NCI-H1417 (cell line): ENCODE data around the gene ALDH1B1.
A peak's percentile ranks its signal among the peaks of the same experiment; 100 is the strongest.
"Not testable (repeated sequence)": the region's sequence is repeated elsewhere in the genome, so short reads cannot be mapped to it uniquely, and the experiment has no call there.

Experiments
- DNase-seq, 3 experiments: peaks; one replicate each; lab custom pipeline; 2025; lab: John Stamatoyannopoulos, UW

ALDH1B1 gene

DNA sequence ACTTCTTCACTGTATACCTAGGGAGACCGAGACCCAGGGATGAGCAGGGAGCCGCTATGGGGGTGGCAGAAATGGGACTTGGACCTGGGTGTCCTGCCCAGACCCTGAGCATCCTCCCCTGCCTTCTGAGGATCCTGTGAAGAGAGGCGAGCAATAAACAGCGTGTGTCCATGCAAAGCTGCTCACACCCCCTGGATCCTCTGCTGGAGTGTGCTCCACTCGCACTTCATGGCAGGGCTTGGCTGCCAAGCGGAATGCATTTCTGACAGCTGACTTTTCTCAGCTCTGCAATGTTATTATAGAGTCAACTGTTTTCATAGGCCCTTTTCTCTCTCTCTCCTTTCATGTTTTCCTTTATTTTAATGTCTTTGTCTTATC, 31.0 kb upstream of the ALDH1B1 start:
- peak in 2 of 3 experiments; percentile 26 to 39 for DNase-seq

DNA sequence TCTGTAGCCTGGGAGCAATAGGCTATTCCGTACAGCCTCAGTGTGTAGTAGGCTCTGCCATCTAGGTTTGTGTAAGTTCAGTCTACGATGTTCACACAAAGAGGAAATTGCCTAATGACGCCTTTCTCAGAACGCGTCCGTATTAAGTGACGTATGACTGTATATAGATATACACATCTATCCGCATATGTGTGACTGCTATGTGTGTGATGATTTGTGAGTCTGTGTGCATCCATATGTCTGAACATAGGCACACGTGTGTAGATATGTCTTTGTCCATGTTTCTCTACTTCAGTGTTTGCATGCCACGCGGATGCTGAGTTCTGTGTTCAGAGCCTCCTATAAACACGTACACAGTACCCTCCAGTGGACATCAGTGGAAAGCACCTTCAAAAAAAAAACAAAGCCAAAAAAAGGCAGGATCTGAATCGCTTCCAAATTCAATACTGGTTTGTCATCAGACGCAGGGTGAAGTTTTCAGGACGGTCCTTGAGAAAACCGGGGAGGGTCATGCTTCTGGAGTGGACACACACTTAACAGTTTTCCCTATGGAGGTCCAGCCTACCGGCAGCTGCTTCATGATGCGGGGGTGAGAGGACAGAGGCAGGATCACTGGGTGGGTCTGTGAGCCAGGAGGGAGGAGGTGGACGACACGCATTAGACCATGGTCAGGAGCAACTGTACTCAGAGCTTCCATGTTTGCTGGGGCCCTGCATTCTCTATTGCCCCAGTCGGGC, 29.5 kb upstream of the ALDH1B1 start:
- peak; percentile 41 to 78 (median 53) for DNase-seq

DNA sequence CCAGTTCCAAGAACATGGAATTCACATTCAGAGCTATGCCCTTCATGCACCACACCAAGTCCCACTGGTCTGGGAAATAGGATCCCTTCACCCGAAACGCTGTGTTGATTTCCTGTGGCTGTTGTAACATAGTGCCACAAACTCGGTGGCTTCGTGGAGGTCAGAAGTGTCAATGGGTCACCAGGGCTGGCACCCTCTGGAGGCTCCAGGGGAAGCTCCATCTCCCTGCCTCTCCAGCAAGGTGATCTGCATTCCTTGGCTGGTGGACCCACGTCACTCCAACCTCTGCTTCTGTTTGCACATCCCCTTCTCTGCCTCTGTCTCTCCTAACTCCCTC, 28.9 kb upstream of the ALDH1B1 start:
- DNase-seq, result no peak

DNA sequence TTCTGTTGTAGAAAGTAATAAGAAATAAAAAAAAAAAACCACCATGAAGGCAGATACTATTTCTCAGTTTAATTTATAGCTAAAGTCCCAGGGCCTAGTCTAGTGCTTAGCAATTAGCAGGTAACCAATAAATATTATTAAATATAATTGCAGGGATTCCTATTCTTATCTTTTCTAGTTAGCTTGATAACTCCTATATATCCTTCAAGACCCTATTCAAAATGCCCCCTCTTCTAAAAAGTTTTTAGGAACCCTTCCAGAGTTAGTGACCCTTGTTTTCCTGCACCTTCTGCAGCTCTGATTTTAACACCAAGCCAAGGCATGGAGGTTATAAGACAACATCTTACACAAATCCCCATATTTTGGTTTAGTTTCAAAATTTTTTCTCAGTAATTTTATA, 24.6 kb upstream of the ALDH1B1 start:
- DNase-seq, result no peak

DNA sequence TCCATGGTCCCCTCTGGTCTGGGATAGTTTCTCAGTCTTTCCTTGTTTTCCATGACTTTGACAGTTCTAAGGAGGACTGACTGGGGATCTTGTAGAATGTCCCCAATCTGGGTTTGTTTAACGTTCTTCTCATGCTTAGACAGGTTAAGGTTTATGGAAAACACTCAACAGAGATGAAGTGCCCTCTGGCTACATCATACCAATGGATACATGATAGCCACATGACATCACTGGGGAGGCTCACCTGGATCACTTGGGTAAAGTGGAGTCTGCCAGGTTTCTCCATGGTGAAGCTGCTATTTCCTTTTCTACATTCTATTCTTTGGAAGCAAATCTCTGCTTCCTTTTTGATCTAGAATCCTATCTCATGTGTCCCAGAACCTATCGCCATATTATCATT, 23.8 kb upstream of the ALDH1B1 start:
- DNase-seq, result peak in 2 of 3 experiments; percentile 1 to 12

DNA sequence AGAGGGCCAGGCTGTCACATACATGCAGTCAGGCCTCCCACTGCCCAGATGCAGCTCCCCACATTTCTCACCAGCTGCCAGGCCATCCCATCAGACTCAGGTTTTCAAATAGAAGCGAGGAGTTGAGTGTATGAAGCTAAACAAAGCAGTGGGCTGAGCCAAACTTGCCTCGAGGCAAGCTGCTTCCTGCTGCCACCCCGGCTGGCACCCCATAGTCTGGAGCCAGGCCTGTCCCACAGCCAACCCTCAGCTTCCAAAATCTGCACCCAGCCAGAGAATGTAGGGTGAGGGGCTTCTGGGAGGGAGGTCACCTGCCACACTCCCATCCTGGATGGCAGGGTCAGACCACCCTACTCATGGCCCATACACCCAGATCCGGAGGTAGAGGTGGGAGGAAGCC, 22.3 kb upstream of the ALDH1B1 start:
- no peak for DNase-seq

DNA sequence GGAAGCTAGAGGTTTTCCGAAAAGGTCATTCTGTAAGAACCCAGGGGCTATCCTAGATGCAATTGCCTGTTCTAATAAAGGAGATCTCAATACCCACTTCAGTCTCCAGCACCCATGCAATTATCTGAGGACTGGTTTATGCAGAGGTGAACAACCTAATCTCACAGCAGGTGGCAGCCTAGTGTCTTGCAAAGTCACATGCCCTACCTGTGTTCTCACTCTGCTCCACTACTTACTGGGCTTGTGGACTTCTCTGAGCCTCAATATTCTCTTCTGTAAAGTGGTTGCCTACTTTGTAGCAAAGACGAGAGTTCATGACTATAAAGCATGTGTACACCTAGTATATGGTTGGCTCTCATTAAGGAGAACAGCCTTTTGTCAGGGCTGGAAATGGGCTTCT, 21.0 kb upstream of the ALDH1B1 start:
- DNase-seq, result peak; percentile 17 to 79 (median 37)

DNA sequence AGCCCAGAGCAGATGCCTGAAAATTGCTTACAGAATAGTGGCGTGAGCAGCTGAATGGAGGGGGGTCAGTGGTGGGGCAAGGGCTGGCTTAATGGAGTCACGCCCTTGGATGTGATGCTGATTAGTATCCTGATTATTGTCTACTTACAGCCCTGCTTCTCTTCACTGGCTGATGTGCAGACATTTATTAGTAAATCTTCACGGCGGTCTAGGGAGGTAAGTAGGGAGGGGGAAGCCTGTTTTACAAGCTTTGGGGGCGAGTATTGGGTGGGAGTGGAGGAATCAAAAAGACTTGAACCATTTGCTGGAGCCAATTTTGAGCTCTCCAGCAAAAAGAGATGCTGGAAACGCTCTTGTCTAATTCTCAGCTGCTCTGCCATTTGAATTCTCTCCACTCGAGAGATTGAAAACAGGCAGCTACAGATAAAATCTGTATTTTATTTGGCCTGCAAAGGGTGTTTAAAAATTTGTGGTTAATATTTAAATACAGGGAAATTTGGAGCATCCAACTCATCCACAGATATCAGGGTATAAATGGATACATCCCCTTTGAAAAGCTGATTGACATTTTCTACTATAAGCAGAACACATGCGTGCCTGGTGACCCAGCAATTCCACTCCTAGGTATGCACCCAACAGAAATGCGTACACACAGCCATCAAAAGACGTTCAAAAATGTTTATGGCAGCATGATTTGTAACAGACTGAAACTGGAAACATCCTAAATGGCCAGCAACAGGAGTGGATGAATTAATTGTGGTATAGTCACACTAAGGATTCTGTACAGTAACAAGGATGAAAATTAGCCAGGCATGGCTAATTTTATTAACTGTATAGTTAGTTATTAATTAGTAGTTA, 19.5 kb upstream of the ALDH1B1 start:
- DNase-seq, result no peak

DNA sequence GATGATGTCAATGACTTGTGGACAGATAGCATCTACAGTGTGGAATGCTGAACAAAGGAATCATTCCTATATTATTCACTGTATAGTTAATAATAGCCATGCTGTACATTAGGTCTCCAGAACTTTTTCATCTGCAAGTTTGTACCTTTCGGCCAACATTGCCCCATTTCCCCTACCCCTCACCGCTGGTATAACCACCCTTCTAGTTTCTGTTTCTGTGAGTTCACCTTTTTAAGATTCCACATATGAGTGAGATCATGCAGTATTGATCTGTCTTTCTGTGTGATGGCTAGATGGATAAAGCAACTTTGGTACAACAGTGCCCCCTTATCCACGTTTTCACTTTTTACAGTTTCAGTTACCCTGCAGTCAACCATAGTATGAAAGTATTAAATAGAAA, 18.8 kb upstream of the ALDH1B1 start:
- DNase-seq, result no peak

DNA sequence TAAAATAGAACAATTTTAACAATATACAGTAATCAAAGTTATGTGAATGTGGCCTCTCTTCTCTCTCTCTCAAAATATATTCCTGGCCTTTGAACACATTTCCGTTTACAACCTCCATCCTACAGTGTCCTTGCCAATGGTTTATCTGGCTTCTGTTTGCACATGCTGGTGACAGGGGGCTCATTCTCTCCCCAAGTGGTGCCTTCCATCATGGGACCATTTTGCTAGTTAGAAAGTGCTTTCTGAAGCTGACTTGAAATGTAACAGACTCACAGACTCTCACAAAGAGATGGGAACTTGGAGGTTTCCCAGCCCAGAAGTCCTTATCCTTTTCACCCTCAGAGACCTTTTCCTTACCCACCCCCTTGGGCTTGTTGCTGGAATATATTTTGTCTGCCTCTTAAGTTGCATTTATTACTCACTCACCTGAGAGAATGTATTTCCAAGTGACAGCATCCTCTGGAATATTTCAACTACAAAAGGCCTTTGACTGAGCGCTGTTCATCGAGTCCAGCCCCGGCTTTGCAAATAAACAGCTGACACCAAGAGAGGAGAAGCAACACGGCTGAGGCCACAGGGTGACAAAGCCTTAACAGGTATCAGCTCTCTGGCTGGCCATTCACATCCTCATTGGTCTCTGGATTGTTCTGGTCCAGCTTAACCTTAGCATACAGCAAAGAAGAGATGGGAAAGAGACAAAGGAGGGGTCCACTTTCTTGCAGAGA, 17.5 kb upstream of the ALDH1B1 start:
- DNase-seq, result no peak

DNA sequence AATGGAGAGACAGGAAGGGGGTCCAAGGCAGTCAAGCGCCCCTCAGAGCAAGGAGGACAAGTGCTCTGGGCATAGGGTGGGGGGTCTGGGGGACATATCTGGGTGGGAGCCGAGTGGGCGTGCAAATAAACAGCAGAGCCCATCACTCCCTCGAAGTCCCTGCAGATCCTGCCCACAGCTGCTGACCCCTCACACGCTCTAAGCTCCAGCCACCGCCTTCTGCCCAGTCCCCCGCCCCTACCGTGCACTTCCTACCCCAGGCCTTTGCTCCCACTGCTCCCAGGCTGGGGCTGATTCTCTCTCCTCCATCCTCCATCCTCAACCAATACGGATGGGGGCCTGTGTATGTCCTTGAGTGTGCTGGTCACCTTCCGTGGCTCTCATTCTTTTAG, 16.9 kb upstream of the ALDH1B1 start:
- DNase-seq, result no peak

DNA sequence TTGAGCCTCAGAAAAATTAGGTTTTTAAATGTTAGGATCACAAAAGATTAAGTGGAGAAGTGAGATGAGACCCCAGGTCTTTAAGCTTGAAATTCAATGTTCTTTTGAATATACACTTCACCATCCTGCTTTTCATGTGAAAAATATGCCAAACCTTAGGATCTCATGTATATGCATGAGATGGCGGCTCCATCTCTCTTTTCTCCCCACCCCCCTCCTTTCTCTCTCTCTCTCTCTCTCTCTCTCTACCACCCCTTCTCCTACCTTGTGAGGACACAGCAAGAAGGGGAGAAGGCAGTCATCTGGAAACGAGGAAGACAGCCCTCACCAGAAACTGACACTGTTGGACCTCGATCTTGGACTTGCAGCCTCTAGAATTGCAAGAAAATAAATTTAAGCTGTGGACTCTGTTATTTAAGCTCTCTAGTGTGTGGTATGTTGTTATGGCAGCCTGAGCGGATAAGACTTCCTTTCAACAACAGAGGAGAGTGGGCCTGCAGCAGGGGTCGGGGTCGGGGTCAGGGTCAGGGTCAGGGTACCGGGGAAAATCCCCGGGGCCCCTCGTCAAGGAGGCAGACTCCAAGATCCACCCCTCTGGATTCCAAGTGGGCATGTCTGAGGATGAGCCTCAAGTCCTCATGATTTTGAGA, 16.4 kb upstream of the ALDH1B1 start:
- DNase-seq, result no peak

DNA sequence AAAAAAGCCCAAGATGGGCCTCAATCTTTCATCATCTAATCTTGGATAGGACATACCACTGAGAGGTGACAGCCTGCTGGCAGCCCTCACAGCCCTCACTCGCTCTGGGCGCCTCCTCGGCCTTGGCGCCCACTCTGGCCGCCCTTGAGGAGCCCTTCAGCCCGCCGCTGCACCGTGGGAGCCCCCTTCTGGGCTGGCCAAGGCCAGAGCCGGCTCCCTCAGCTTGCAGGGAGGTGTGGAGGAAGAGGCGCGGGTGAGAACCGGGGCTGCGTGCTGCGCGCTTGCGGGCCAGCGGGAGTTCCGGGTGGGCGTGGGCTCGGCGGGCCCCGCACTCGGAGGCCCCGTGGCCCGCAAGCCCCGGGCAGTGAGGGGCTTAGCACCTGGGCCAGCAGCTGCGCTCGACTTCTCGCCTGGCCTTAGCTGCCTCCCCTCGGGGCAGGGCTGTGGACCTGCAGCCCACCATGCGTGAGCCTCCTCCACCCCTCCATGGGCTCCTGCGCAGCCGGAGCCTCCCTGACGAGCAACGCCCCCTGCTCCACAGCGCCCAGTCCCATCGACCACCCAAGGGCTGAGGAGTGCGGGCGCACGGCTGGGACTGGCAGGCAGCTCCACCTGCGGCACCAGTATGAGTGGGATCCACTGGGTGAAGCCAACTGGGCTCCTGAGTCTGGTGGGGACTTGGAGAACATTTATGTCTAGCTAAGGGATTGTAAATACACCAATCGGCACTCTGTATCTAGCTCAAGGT, 15.0 kb upstream of the ALDH1B1 start:
- not testable (repeated sequence) for DNase-seq

DNA sequence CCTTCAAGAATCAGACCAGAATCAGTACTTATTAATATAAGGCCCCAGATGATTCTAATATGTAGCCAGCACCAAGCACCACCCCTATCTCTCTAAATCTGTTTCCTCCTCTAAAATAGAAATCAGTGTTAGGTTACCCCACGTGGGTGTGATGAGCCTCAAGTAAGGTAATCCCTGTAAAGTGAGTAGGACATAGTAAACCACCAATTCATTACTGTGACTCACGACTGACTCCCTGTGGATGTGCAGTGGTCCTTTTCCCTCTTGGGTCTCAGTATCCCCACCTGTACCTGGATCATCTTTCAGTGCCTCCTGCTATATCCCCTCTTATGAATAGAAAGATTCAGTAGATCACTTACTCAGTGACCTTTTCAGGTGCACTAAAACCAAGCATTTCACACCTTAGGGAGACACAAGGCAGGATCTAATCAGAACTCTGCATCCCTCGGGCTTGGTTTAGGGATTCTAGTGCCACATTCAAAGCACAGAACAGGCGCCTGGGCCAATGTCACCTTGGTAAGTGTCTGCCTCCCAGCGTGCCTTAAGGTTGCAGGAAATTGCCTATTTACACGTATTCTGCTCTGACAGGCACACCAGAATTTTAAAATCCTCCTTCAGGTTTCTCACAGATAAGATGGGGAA, 12.2 kb upstream of the ALDH1B1 start:
- peak in 1 of 3 experiments; percentile 8 for DNase-seq

DNA sequence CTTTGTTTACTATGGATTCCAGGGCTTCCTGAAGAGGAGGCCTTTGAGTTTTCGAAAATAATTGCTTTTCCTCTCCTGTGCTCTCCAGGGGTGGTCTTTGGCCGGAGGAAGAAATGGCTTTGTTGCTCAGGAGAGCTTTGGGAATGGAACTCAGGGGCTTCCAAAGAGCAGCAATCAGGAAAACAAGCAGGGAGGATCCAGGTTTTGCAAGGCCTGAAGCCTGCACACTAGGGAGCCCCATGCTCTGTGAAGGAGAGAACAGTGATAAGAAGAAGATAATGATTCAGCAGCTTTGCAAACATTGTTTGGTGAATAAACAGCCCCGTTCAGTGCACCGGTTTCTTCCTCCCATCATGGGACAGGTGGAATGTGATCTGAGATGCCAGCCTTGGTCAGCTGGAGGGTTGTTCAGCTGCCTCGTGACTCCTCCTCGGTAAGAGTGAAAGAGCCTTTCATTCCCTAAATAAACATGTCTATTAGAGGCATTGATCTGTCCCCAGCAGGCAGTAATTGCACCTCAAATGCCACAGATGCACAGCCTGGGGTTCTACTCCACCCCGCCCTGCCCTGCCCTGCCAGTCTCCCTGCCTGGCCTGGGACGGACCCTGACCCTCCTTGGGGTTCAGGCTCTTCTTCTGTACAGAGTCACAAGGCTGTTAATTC, 11.5 kb upstream of the ALDH1B1 start:
- DNase-seq, result peak; percentile 30 to 91 (median 63)

DNA sequence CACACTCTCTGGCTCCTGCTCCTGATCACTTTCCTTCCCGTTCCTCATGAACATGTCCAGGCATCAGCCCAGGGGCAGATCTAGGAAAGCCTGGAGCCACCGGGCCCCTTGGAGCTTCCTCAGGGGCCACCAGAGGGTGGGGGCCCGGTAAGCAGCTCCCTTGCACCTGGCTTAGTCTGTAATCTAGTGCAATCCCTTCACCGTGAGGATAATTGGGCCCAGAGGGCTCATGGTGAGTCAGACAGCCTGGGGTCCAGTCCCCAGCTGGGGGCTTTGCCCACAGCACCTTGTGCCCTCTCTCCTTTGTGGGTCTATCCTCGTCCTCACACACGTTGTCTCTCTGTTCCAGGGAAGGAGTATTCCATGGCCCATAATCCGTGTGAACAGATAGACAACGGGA, 10.4 kb upstream of the ALDH1B1 start:
- DNase-seq, result peak in 1 of 3 experiments; percentile 5

DNA sequence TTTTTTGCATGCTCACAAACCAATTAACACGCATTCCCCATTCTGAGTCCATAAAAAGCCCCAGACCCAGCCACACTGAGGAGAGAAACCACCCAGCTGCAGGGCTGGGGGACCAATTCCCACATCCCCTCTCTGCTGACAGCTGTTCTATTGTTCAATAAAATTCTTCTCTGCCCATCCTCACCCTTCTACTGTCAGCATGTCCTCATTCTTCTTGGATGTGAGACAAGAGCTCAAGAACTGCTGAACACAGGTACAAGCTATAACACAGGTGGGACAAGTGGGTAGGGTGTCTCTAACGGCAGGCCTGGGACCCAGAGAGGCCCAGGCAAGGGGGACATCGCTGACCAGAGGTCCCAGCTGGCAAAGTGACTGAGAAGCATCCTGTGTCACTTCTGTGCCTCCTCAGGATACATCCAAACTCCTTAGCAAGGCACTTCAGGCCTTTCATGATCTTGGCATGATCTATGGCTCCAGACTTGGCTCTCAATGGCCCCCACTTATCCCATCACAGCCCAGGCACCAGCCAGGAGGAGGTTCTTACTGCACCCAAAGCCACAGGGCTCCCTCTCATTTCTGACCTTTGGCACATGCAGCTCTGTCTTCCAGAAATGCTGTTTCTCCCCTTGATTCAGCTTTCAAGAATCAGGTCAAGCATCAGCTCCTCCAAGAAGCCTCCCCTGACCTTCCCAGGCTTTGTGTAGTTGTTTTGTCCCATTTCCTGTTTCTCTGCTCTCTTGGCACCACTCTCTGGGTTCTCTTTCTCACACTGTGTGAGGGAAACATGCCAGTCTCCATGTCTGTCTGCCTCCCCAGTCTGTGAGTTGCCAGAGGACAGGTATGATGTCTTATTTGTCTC, 7.3 kb upstream of the ALDH1B1 start:
- DNase-seq, result no peak

DNA sequence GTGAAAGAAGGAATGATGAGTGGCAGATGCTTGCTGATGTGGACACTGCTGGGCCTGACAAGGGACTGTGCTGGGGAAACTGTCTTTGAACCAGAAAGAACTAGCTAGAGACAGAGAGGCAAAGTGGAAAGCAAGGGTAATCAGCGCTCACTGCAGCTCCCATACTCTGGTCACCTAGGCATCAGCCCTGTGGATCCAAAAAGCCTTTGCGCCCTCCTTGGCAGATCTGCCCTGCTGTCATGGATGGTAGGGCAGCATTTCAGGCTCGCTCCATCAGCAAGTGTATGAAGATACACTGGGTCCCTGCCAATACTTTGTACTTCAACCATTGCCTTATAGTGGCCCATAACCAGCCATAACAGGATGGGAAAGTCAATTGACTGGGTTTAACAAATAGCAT, 6.6 kb upstream of the ALDH1B1 start:
- no peak for DNase-seq

DNA sequence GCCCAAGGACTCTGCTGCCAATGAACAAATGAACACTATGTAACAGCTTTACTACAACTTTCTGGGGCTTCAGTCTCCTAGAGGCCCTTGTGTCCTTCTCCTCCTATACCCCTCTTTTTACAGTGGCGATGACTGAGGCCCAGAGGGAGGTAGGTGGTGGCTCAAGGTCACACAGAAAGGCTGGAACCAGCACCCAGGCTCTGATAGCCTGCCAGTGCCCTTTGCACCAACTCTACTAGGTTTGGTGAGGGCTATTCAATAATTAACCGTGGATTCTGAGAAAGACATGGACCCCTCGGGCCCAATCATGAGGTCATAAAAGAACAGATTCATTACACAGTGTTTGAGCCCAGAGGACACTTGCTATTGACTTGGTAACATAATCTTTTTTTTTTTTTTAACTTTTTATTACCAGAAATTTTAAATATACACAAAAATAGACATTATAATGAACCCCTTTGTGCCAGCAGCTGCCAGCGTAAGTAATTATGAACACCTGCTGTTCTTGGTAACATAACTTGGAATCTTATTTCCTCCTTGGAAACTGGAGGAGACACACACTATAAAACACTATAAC, 6.1 kb upstream of the ALDH1B1 start:
- DNase-seq, result peak in 1 of 3 experiments; percentile 26
